Hepatocyte (in vitro differentiated cells): ENCODE results near the gene TWSG1.
A peak's percentile ranks its signal among the peaks of the same experiment; 100 is the strongest.

ENCODE experiments used
- CTCF ChIP-seq: fragments of 200-600 bp; sonication (generic); IDR thresholded peaks from 2 replicates; pipeline ENCODE4 v1.5.1; 2016; ENCODE audit warnings: antibody characterized with exemption, mild to moderate bottlenecking; ENCODE audit not compliant: poor library complexity
- EZH2 ChIP-seq: fragments of 200-600 bp; sonication (generic); IDR thresholded peaks from 2 replicates; pipeline ENCODE4 v1.6.1; 2016; ENCODE audit warnings: antibody characterized with exemption, mild to moderate bottlenecking, borderline replicate concordance
- EZH2phosphoT487 ChIP-seq: fragments of 200-600 bp; sonication (generic); IDR thresholded peaks from one replicate; pipeline ENCODE4 v1.6.1; 2018; ENCODE audit warnings: antibody characterized with exemption, mild to moderate bottlenecking, low read depth, moderate library complexity; ENCODE audit not compliant: unreplicated experiment, severe bottlenecking

GRCh38 chr18:9334329-9334972 is at the start of gene TWSG1:
- TF ChIP-seq CTCF, result peak; percentile 54
- no peak for TF ChIP-seq EZH2
- no peak for TF ChIP-seq EZH2phosphoT487
